HCT116 (cell line): Measurements from ENCODE around the gene CHST1. TPM values are rescaled to one million over a fixed set of nuclear protein-coding genes. Genes with fewer than 3 reads are reported as not detected.

Experiments used
- ATAC-seq: fragments of 200-7000 bp; cut with Tn5 transposase; 2 replicates; pipeline ENCODE4 v1.9.1; 2020; ENCODE audit warnings: mild to moderate bottlenecking, moderate library complexity
- BruUV-seq: library from RNA; stranded (reverse); fragments of 400-500 nt; replicated peaks from 2 replicates; lab custom pipeline; 2021; lab: Mats Ljungman, UMichigan
- CTCF ChIA-PET: fragments of 300-600 bp; sonication (Branson Sonifier 250); formaldehyde crosslinking; loops from one replicate; lab custom pipeline; 2021; ENCODE audit warnings: antibody characterized with exemption; lab: Charles Lee
- POLR2A ChIA-PET: fragments of 300-600, 350-600 bp; sonication (Branson Sonifier 250); formaldehyde crosslinking; loops from one replicate; lab custom pipeline; 2021; ENCODE audit warnings: antibody characterized with exemption; lab: Charles Lee
- RAD21 ChIA-PET, 2 experiments: fragments of 300-600 bp; sonication (Branson Sonifier 250); formaldehyde crosslinking; loops; one replicate each; lab custom pipeline; 2023; ENCODE audit warnings: low total read pairs in 2 of 2; ENCODE audit not compliant: uncharacterized antibody in 2 of 2, unreplicated experiment in 2 of 2, low non-redundant PET in 1 of 2; lab: Charles Lee
- DNase-seq: peaks from one replicate; pipeline ENCODE4 v3.0.0-alpha.2; 2010; ENCODE audit warnings: low read depth, low spot score
- H2AFZ ChIP-seq: fragments of 200-600 bp; shearing (Covaris generic), sonication (generic); 2 replicates; pipeline ENCODE4 v1.6.1; 2017; ENCODE audit warnings: low read depth, mixed run types, mixed read lengths, antibody characterized with exemption, low read length; ENCODE audit not compliant: poor library complexity, severe bottlenecking
- H3K27ac ChIP-seq: 2 replicates; pipeline ENCODE4 v1.5.1; 2012; ENCODE audit warnings: low read depth, low read length
- H3K27me3 ChIP-seq: fragments of 200-600 bp; sonication (generic); 2 replicates; pipeline ENCODE4 v1.6.1; 2016; ENCODE audit warnings: mixed run types, low read length, mixed read lengths; ENCODE audit not compliant: insufficient read depth
- H3K36me3 ChIP-seq, 2 experiments: fragments of 200-500 bp in 1 of 2; fragments of 200-600 bp in 1 of 2; sonication (Bioruptor generic) in 1 of 2; sonication (generic) in 1 of 2; 2 replicates each; pipeline versions ENCODE4 v1.5.1 to v1.6.1; 2014 to 2016; ENCODE audit warnings: low read length in 2 of 2, inconsistent platforms in 1 of 2, mixed read lengths in 1 of 2, mixed run types in 1 of 2; ENCODE audit not compliant: insufficient read depth in 2 of 2, control insufficient read depth in 1 of 2
- H3K4me1 ChIP-seq, 2 experiments: fragments of 200-600 bp in 1 of 2; sonication (generic) in 1 of 2; 2 replicates each; pipeline versions ENCODE4 v1.5.1 to v1.6.1; 2012 to 2017; ENCODE audit warnings: low read length in 2 of 2, inconsistent platforms in 1 of 2, mild to moderate bottlenecking in 1 of 2, mixed read lengths in 1 of 2, mixed run types in 1 of 2, moderate library complexity in 1 of 2; ENCODE audit not compliant: insufficient read depth in 2 of 2, control insufficient read depth in 1 of 2
- H3K4me2 ChIP-seq: fragments of 200-600 bp; sonication (generic); 2 replicates; pipeline ENCODE4 v1.6.1; 2017; ENCODE audit warnings: mixed run types, low read length, mixed read lengths
- H3K4me3 ChIP-seq, 2 experiments: fragments of 200-600 bp in 1 of 2; sonication (generic) in 1 of 2; replicated peaks in 1 of 2; 2 replicates each; pipeline ENCODE4 v1.5.1; 2011 to 2016; ENCODE audit warnings: low read length in 2 of 2, control low read depth in 1 of 2, low read depth in 1 of 2, mild to moderate bottlenecking in 1 of 2, mixed read lengths in 1 of 2, mixed run types in 1 of 2
- H3K79me2 ChIP-seq: fragments of 200-600 bp; sonication (generic); 2 replicates; pipeline ENCODE4 v1.6.1; 2017; ENCODE audit warnings: mild to moderate bottlenecking, mixed run types, low read length, moderate library complexity, mixed read lengths; ENCODE audit not compliant: insufficient read depth
- H3K9ac ChIP-seq: fragments of 200-600 bp; sonication (generic); 2 replicates; pipeline ENCODE4 v1.6.1; 2016; ENCODE audit warnings: low read length, mixed read lengths
- H3K9me2 ChIP-seq: fragments of 200-600 bp; sonication (generic), shearing (Covaris generic); 2 replicates; pipeline ENCODE4 v1.6.1; 2017; ENCODE audit warnings: mixed run types, mild to moderate bottlenecking, moderate library complexity; ENCODE audit not compliant: insufficient read depth
- H3K9me3 ChIP-seq, 2 experiments: fragments of 200-500 bp in 1 of 2; fragments of 200-600 bp in 1 of 2; sonication (Bioruptor generic) in 1 of 2; sonication (generic) in 1 of 2; 2 replicates each; pipeline ENCODE4 v1.6.1; 2014 to 2017; ENCODE audit warnings: low read length in 2 of 2, mixed read lengths in 2 of 2, inconsistent platforms in 1 of 2, low read depth in 1 of 2, mild to moderate bottlenecking in 1 of 2, mixed run types in 1 of 2, moderate library complexity in 1 of 2; ENCODE audit not compliant: control insufficient read depth in 1 of 2, insufficient read depth in 1 of 2
- H4K20me1 ChIP-seq: fragments of 200-600 bp; sonication (generic), shearing (Covaris generic); 2 replicates; pipeline ENCODE4 v1.6.1; 2017; ENCODE audit warnings: mixed run types, mild to moderate bottlenecking, moderate library complexity; ENCODE audit not compliant: insufficient read depth
- CEBPB ChIP-seq: IDR thresholded peaks from 2 replicates; pipeline ENCODE4 v1.6.1; 2012; ENCODE audit warnings: low read depth
- CTCF ChIP-seq, 3 experiments: fragments of 200-600 bp in 1 of 3; sonication (generic) in 1 of 3; IDR thresholded peaks in 2 of 3; conservative IDR thresholded peaks in 1 of 3; 2 replicates each; pipeline ENCODE4 v1.5.1; 2012 to 2017; ENCODE audit warnings: low read depth in 2 of 3, low read length in 2 of 3, antibody characterized with exemption in 1 of 3, borderline replicate concordance in 1 of 3, control low read depth in 1 of 3, mild to moderate bottlenecking in 1 of 3, mixed read lengths in 1 of 3, mixed run types in 1 of 3, moderate library complexity in 1 of 3; ENCODE audit not compliant: insufficient read depth in 1 of 3
- ELF1 ChIP-seq: IDR thresholded peaks from 2 replicates; pipeline ENCODE4 v1.6.1; 2012; ENCODE audit warnings: low read depth, borderline replicate concordance
- EZH2 ChIP-seq: fragments of 200-600 bp; sonication (generic); IDR thresholded peaks from 2 replicates; pipeline ENCODE4 v1.6.1; 2017; ENCODE audit warnings: antibody characterized with exemption, mixed run types
- FOSL1 ChIP-seq: IDR thresholded peaks from 2 replicates; pipeline ENCODE4 v1.6.1; 2012; ENCODE audit warnings: low read depth
- JUND ChIP-seq: IDR thresholded peaks from 2 replicates; pipeline ENCODE4 v1.6.1; 2012
- MAX ChIP-seq: IDR thresholded peaks from 2 replicates; pipeline ENCODE4 v1.6.1; 2012
- POLR2A ChIP-seq: IDR thresholded peaks from 2 replicates; pipeline ENCODE4 v1.7.0; 2011; ENCODE audit warnings: borderline replicate concordance; ENCODE audit not compliant: insufficient read depth, insufficient read length; ENCODE audit errors: extremely low read depth
- POLR2AphosphoS5 ChIP-seq: IDR thresholded peaks from 2 replicates; pipeline ENCODE4 v1.6.1; 2011; ENCODE audit warnings: mild to moderate bottlenecking, low read depth, low read length, moderate library complexity
- RAD21 ChIP-seq: IDR thresholded peaks from 2 replicates; pipeline ENCODE4 v1.6.1; 2012; ENCODE audit warnings: low read depth, mild to moderate bottlenecking
- SIN3A ChIP-seq: IDR thresholded peaks from 2 replicates; pipeline ENCODE4 v1.6.1; 2012; ENCODE audit warnings: low read depth
- SP1 ChIP-seq: IDR thresholded peaks from 2 replicates; pipeline ENCODE4 v1.6.1; 2012; ENCODE audit warnings: low read depth
- TCF7L2 ChIP-seq: IDR thresholded peaks from 2 replicates; pipeline ENCODE4 v1.7.0; 2011; ENCODE audit warnings: borderline replicate concordance, inconsistent platforms; ENCODE audit not compliant: insufficient read depth, insufficient read length; ENCODE audit errors: extremely low read depth
- YY1 ChIP-seq: IDR thresholded peaks from 2 replicates; pipeline ENCODE4 v1.6.1; 2011; ENCODE audit warnings: low read length, low read depth, moderate library complexity, mild to moderate bottlenecking; ENCODE audit not compliant: insufficient replicate concordance; ENCODE audit errors: extremely low read depth
- ZBTB33 ChIP-seq: IDR thresholded peaks from 2 replicates; pipeline ENCODE4 v1.6.1; 2011; ENCODE audit warnings: mild to moderate bottlenecking, low read length, moderate library complexity; ENCODE audit not compliant: insufficient replicate concordance; ENCODE audit errors: extremely low read depth
- ZNF274 ChIP-seq: fragments of 200-500 bp; sonication (Bioruptor generic); IDR thresholded peaks from 2 replicates; pipeline ENCODE4 v1.6.1; 2014; ENCODE audit warnings: mild to moderate bottlenecking, low read depth, low read length, inconsistent platforms
- intact Hi-C: fragments of 100-400 bp; cut with micrococcal nuclease; formaldehyde crosslinking; loops from 2 replicates; pipeline ENCODE4 v1.10.0; 2022
- total RNA-seq: library from RNA; stranded (reverse); gene quantifications from one replicate; pipeline ENCODE4 v1.2.1, GENCODE V29; 2021; ENCODE audit not compliant: unreplicated experiment

The CHST1 gene
- total RNA-seq, 1 experiment from 2014 or later = 0.69 TPM

- Histone ChIP-seq H2AFZ (no peak overlapping the region), H3K4me3 (no peak overlapping the region), H3K9me2 (no peaks in the 10 kb centered on the region), H3K4me1 (no peaks in the 10 kb centered on the region), H3K36me3 (no peaks in the 10 kb centered on the region), H3K9ac (no peak overlapping the region), H3K9me3 (no peaks in the 10 kb centered on the region), H3K4me2 (no peak overlapping the region), H4K20me1 (no peaks in the 10 kb centered on the region), H3K27ac (no peak overlapping the region), H3K79me2 (no peaks in the 10 kb centered on the region), H3K27me3 (no peaks in the 10 kb centered on the region)
- intact Hi-C loops = no loop called here
- CTCF ChIA-PET = interaction anchor here (1.2 kb wide), 1 partner anchor 24 kb away, joined by 5 read pairs; no protein-coding TSS in a partner anchor
- POLR2A ChIA-PET = no interaction called here
- ATAC-seq = no peak
- TF ChIP-seq JUND (no peak), SIN3A (no peak), EZH2 (no peak), ELF1 (no peak), SP1 (no peak), POLR2AphosphoS5 (no peak), POLR2A (no peak), ZNF274 (no peak), CTCF (IDR thresholded peaks at IDR 0.05 in 2 of 3, conservative IDR thresholded peaks at IDR 0.05 in 1 of 3; ENCODE audit: borderline replicate concordance in 1 of 3, insufficient read depth in 1 of 3, low read depth in 2 of 3, low read length in 2 of 3) (no peak), YY1 (no peak), ZBTB33 (no peak), FOSL1 (no peak), TCF7L2 (no peak), CEBPB (no peak), MAX (no peak), RAD21 (no peak)
- RAD21 ChIA-PET = no interaction called here
- BruUV-seq = no TSS peak
- no peak for DNase-seq
Observed at GRCh38 chr11:45678976-45679375, 13.6 kb upstream of the CHST1 start.
